ENCODE measurements around the gene RBM48. TPM values are rescaled to one million over a fixed set of nuclear protein-coding genes. Genes with fewer than 3 reads are reported as not detected.

Gene RBM48
- total and polyA plus RNA-seq, 2 of the 8 experiments (the other 6 are each of a cell fraction or from before 2014, with no cell fraction given), result 4.3 to 8.6 TPM

GRCh38 chr7:92557808-92558362 is 29.3 kb downstream of the RBM48 start:
- Histone ChIP-seq H3K23ac (ENCODE audit: insufficient read length) (no peak overlapping the region), H2BK20ac (ENCODE audit: low read length) (no peak overlapping the region), H2BK15ac (ENCODE audit: low read length) (no peak overlapping the region), H3K4me1 (replicated peaks in 1 of 4; ENCODE audit: control insufficient read depth in 3 of 4, insufficient read depth in 4 of 4, low read length in 3 of 4) (no peaks in the 10 kb centered on the region), H4K8ac (ENCODE audit: extremely low read depth, insufficient read depth, low read length) (no peak overlapping the region), H4K5ac (ENCODE audit: insufficient read length, low read depth, low read length) (no peak overlapping the region), H2BK5ac (ENCODE audit: low read depth, low read length) (no peak overlapping the region), H3K4me3 (ENCODE audit: extremely low read depth in 1 of 4, insufficient read depth in 2 of 4, low read depth in 3 of 4, low read length in 4 of 4) (no peak overlapping the region), H3K27me3 (replicated peaks in 1 of 4; ENCODE audit: control insufficient read depth in 3 of 4, extremely low read depth in 1 of 4, insufficient read depth in 3 of 4, low read length in 3 of 4) (no peaks in the 10 kb centered on the region), H3K56ac (replicated peaks; ENCODE audit: insufficient read length, low read depth, low read length) (no peak overlapping the region), H3K79me2 (ENCODE audit: control insufficient read depth in 1 of 2, insufficient read depth in 2 of 2, low read length in 2 of 2) (no peaks in the 10 kb centered on the region), H3K79me1 (ENCODE audit: low read depth, low read length) (no peaks in the 10 kb centered on the region), H3K4me2 (ENCODE audit: insufficient read depth in 1 of 2, low read depth in 2 of 2, low read length in 2 of 2) (no peak overlapping the region), H3K36me3 (ENCODE audit: control insufficient read depth in 2 of 4, insufficient read depth in 4 of 4, low read length in 3 of 4) (peaks cover 0 to 24% (median 5%) of the 10 kb centered on the region in 4 experiments; a peak in 4 of 8 replicates), H2AK5ac (ENCODE audit: low read depth, low read length) (no peak overlapping the region), H3K14ac (ENCODE audit: insufficient read length) (no peak overlapping the region), H3K9ac (replicated peaks in 1 of 4; ENCODE audit: extremely low read depth in 1 of 4, low read depth in 3 of 4, low read length in 3 of 4) (no peak overlapping the region), H3K4ac (replicated peaks; ENCODE audit: insufficient read length, low read depth, low read length) (no peak overlapping the region), H2BK12ac (ENCODE audit: low read depth, low read length) (no peak overlapping the region), H3K27ac (ENCODE audit: low read depth, low read length) (no peak overlapping the region), H4K20me1 (replicated peaks in 1 of 2; ENCODE audit: control insufficient read depth in 1 of 2, insufficient read depth in 2 of 2, low read length in 2 of 2) (no peaks in the 10 kb centered on the region), H4K91ac (replicated peaks; ENCODE audit: insufficient read length, low read length) (no peak overlapping the region), H2AFZ (ENCODE audit: low read length) (no peak overlapping the region), H3K23me2 (ENCODE audit: low read depth, low read length) (no peaks in the 10 kb centered on the region), H3K9me3 (ENCODE audit: insufficient read depth in 2 of 2, low read depth in 1 of 2, low read length in 1 of 2) (no peaks in the 10 kb centered on the region), H3K18ac (ENCODE audit: extremely low read depth, low read length) (no peak overlapping the region), H2BK120ac (replicated peaks; ENCODE audit: low read depth, low read length) (no peak overlapping the region)
- ChIA-PET POLR2A (ENCODE audit: partially characterized antibody) (interaction anchor here (0.7 to 2.4 kb wide), 9 partner anchors 8 to 111 kb away, joined by 3 to 8 read pairs (median 4); partner anchors contain the start of genes GATAD1, PEX1 and RBM48), CTCF (ENCODE audit: partially characterized antibody) (interaction anchor here (0.6 to 1.5 kb wide), 2 partner anchors 323 to 991 kb away, joined by 3 read pairs; no protein-coding TSS in a partner anchor)
- 88% methylated on average over 7 of the region's 7 CpGs; no CpG with 5 or more reads in 1 of the 2 experiments for WGBS, 2 experiments (ENCODE audit: extremely low coverage in 1 of 2, insufficient coverage in 1 of 2, insufficient read length in 1 of 2, insufficient replicate concordance in 2 of 2, low coverage in 1 of 2, low lambda C conversion rate in 2 of 2, missing lambda C conversion rate in 1 of 2)
- DNase-seq (ENCODE audit: low read depth in 1 of 2, low spot score in 2 of 2), result no peak
- TF ChIP-seq PHF8 (conservative IDR thresholded peaks at IDR 0.05; ENCODE audit: low read depth, low read length) (no peak), POLR2AphosphoS5 (IDR thresholded peaks at IDR 0.05; ENCODE audit: low read depth, low read length) (peak; percentile 24; the same call in 1 of the 2 replicates), CBX8 (IDR thresholded peaks at IDR 0.05; ENCODE audit: borderline replicate concordance, low read depth, low read length) (no peak), POLR2A (IDR thresholded peaks at IDR 0.05; ENCODE audit: control extremely low read depth in 1 of 2, low read depth in 2 of 2, low read length in 2 of 2) (peak in 1 of 2 experiments; percentile 47; a peak in 2 of 3 replicates)
- FAIRE-seq, result no peak

Measured in H1 (cell line).